NB4 (cell line): Measurements from ENCODE around the gene GALNT10.

Source experiments
- DNase-seq: peaks from one replicate; pipeline ENCODE4 v3.0.0; 2010; ENCODE audit warnings: low read depth
- H3K4me3 ChIP-seq: one replicate; pipeline ENCODE4 v1.5.1; 2011; ENCODE audit warnings: mild to moderate bottlenecking, low read depth, low read length, moderate library complexity
- CTCF ChIP-seq: IDR thresholded peaks from one replicate; pipeline ENCODE4 v1.5.1; 2012; ENCODE audit warnings: low read depth, low read length
- MAX ChIP-seq: IDR thresholded peaks from 2 replicates; pipeline ENCODE4 v1.6.1; 2011; ENCODE audit warnings: low read depth, low read length
- MYC ChIP-seq: IDR thresholded peaks from 2 replicates; pipeline ENCODE4 v1.6.1; 2011; ENCODE audit warnings: low read depth, low read length
- POLR2A ChIP-seq: IDR thresholded peaks from 2 replicates; pipeline ENCODE4 v1.6.1; 2011; ENCODE audit warnings: mild to moderate bottlenecking; ENCODE audit not compliant: insufficient read length; ENCODE audit errors: extremely low read depth

GALNT10 gene

GRCh38 chr5:154220625-154221024 lies 30.1 kb downstream of the GALNT10 start:
- H3K4me3 ChIP-seq = no peak overlapping the region
- TF ChIP-seq MYC (no peak), MAX (no peak), CTCF (no peak), POLR2A (no peak)
- DNase-seq = no peak

- DNase-seq = peak; percentile 26
- TF ChIP-seq MAX (no peak), POLR2A (no peak), MYC (no peak), CTCF (no peak)
- H3K4me3 ChIP-seq = no peak overlapping the region
Observed at GRCh38 chr5:154221371-154221896, 30.9 kb downstream of the GALNT10 start.

GRCh38 chr5:154222414-154222813 lies 31.9 kb downstream of the GALNT10 start:
- H3K4me3 ChIP-seq = no peak overlapping the region
- TF ChIP-seq POLR2A = no peak
- no peak for TF ChIP-seq CTCF
- no peak for TF ChIP-seq MAX
- TF ChIP-seq MYC = no peak
- DNase-seq = no peak

- no peak overlapping the region for H3K4me3 ChIP-seq
- no peak for TF ChIP-seq MYC
- no peak for DNase-seq
Observed at GRCh38 chr5:154223320-154223719, 32.8 kb downstream of the GALNT10 start.

- no peak for TF ChIP-seq MAX
- TF ChIP-seq POLR2A = no peak
- TF ChIP-seq CTCF = no peak
- TF ChIP-seq MYC = no peak
Observed at GRCh38 chr5:154227090-154227489, 36.6 kb downstream of the GALNT10 start.

GRCh38 chr5:154228696-154229095 lies 38.2 kb downstream of the GALNT10 start:
- DNase-seq = no peak
- TF ChIP-seq CTCF (no peak), MAX (no peak), MYC (no peak)
- H3K4me3 ChIP-seq = no peak overlapping the region

More at GRCh38 chr5:154227090-154227489, 36.6 kb downstream of the GALNT10 start:
- no peak for DNase-seq
- H3K4me3 ChIP-seq = no peak overlapping the region
